ENCODE measurements around the gene CACFD1. TPM values are rescaled to one million over a fixed set of nuclear protein-coding genes. Genes with fewer than 3 reads are reported as not detected.

Gene CACFD1
- total RNA-seq, 1 donor from 2014 or later, result 12.8 TPM

DNA sequence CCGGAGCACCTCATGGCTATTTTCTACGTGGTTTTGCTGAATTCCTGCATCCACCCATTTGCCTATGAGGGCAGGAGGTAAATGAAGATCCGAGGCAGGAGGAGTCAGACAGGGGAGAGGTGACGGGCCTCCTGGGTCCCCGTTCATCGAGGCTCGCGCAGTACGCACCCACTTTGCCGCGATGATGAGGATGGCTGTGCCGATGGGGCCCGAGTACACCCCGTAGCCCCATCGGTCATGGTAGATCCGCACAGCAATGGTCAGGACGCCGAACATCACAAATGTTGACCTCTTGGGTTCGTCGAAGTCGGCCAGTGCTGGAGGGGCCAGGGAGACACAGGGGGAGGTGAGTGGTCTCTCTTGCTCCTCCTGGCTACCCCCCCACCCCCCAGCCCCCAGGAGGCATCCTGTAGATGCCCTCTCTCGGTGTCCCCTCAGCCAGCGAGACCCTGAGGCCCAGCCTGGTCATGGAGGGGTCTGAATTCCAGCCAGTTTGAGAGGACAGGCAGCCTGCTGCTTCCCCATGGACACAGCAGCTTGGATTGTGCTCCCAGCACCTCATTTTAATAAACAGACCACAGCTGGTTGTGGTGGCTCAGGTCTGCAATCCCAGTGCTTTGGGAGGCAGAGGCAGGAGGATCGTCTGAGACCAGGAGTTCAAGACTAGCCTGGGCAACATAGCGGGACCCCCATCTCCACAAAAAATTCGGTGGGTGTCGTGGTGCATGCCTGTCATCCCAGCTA lies 59.1 kb downstream of the CACFD1 start:
- no peak for DNase-seq

GRCh38 chr9:133519693-133520092 lies 59.9 kb downstream of the CACFD1 start:
- DNase-seq, result no peak

- DNase-seq, result no peak
Measured at GRCh38 chr9:133520121-133520835, 60.5 kb downstream of the CACFD1 start.

Other genes with a start within 250 kb of the CACFD1 start
- gene ABO, start 184.8 kb upstream of the CACFD1 start, total RNA-seq, result under 0.01 and 0.51 TPM in 2 replicates
- 13.0 and 15.0 TPM in 2 replicates for gene SURF6, start 123.8 kb upstream of the CACFD1 start, total RNA-seq
- gene MED22, start 111.8 kb upstream of the CACFD1 start, total RNA-seq, result 17.7 and 26.6 TPM in 2 replicates
- 1,936 and 2,833 TPM in 2 replicates for gene RPL7A, start 111.8 kb upstream of the CACFD1 start, total RNA-seq
- 15.3 and 31.1 TPM in 2 replicates for gene SURF1, start 103.5 kb upstream of the CACFD1 start, total RNA-seq
- gene SURF2, start 103.4 kb upstream of the CACFD1 start, total RNA-seq, result 11.2 and 11.7 TPM in 2 replicates
- gene SURF4, start 83.9 kb upstream of the CACFD1 start, total RNA-seq, result 370 and 397 TPM in 2 replicates
- gene STKLD1, start 83.6 kb upstream of the CACFD1 start, total RNA-seq, result 0.47 and 1.2 TPM in 2 replicates
- 16.2 and 26.9 TPM in 2 replicates for gene REXO4, start 42.0 kb upstream of the CACFD1 start, total RNA-seq
- 0.84 and 1.0 TPM in 2 replicates for gene ADAMTS13, start 37.6 kb upstream of the CACFD1 start, total RNA-seq
- gene SLC2A6, start 19.1 kb downstream of the CACFD1 start, total RNA-seq, result 32.0 and 42.1 TPM in 2 replicates
- not detected in 2 replicates for gene MYMK, start 65.0 kb downstream of the CACFD1 start, total RNA-seq
- gene ADAMTSL2, start 74.7 kb downstream of the CACFD1 start, total RNA-seq, result under 0.01 and 0.17 TPM in 2 replicates
- gene FAM163B, start 149.4 kb downstream of the CACFD1 start, total RNA-seq, result not detected in 2 replicates
- gene DBH, start 176.4 kb downstream of the CACFD1 start, total RNA-seq, result not detected in 2 replicates

Measured in dermis blood vessel endothelial cell (primary cell).